Sigmoid colon (tissue), 4 donors: ENCODE results near the gene PLD1.

Source experiments
- EP300 ChIP-seq, 4 donors: sonication (generic); formaldehyde crosslinking; IDR thresholded peaks; one replicate each; pipeline ENCODE4 v1.6.1; 2017; ENCODE audit warnings: antibody characterized with exemption in 4 of 4
- POLR2A ChIP-seq, 2 donors: fragments of 450-650 bp; IDR thresholded peaks; one replicate each; pipeline ENCODE4 v1.6.1; 2016; ENCODE audit warnings: antibody characterized with exemption in 2 of 2, mild to moderate bottlenecking in 2 of 2, moderate library complexity in 2 of 2
- POLR2AphosphoS5 ChIP-seq, 4 donors: sonication (generic); formaldehyde crosslinking; IDR thresholded peaks; one replicate each; pipeline ENCODE4 v1.6.1; 2017; ENCODE audit warnings: antibody characterized with exemption in 4 of 4
- TF ChIP-seq, protein P1 (sequence below), 4 experiments: fragments of 450-650 bp in 3 of 4; fragments of 200-600 bp in 1 of 4; IDR thresholded peaks; one replicate each; pipeline ENCODE4 v1.5.1; 2016 to 2019; ENCODE audit warnings: antibody characterized with exemption in 4 of 4, mild to moderate bottlenecking in 3 of 4, moderate library complexity in 2 of 4

- no peak for TF ChIP-seq POLR2A (IDR thresholded peaks at IDR 0.05)
- no peak for TF ChIP-seq POLR2AphosphoS5 (IDR thresholded peaks at IDR 0.05)
- TF ChIP-seq, protein P1, sequence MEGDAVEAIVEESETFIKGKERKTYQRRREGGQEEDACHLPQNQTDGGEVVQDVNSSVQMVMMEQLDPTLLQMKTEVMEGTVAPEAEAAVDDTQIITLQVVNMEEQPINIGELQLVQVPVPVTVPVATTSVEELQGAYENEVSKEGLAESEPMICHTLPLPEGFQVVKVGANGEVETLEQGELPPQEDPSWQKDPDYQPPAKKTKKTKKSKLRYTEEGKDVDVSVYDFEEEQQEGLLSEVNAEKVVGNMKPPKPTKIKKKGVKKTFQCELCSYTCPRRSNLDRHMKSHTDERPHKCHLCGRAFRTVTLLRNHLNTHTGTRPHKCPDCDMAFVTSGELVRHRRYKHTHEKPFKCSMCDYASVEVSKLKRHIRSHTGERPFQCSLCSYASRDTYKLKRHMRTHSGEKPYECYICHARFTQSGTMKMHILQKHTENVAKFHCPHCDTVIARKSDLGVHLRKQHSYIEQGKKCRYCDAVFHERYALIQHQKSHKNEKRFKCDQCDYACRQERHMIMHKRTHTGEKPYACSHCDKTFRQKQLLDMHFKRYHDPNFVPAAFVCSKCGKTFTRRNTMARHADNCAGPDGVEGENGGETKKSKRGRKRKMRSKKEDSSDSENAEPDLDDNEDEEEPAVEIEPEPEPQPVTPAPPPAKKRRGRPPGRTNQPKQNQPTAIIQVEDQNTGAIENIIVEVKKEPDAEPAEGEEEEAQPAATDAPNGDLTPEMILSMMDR (IDR thresholded peaks at IDR 0.05), result no peak
- no peak for TF ChIP-seq EP300 (IDR thresholded peaks at IDR 0.05)
Measured at GRCh38 chr3:171752329-171752728, 58.0 kb downstream of the PLD1 start.
